PC-3 (cell line): ENCODE data around the gene FAH. TPM values are rescaled to one million over a fixed set of nuclear protein-coding genes. Genes with fewer than 3 reads are reported as not detected.

Experiments
- ATAC-seq: fragments of 200-7000 bp; cut with Tn5 transposase; 2 replicates; pipeline ENCODE4 v1.9.1; 2020; ENCODE audit warnings: mild to moderate bottlenecking, moderate library complexity
- BruUV-seq: library from RNA; stranded (reverse); fragments of 400-500 nt; replicated peaks from 2 replicates; lab custom pipeline; 2021; lab: Mats Ljungman, UMichigan
- CTCF ChIA-PET: fragments of 300-600 bp; sonication (Branson Sonifier 250); formaldehyde crosslinking; loops from one replicate; lab custom pipeline; 2022; ENCODE audit warnings: antibody characterized with exemption; lab: Charles Lee
- POLR2A ChIA-PET: fragments of 300-600 bp; sonication (Branson Sonifier 250); formaldehyde crosslinking; loops from one replicate; lab custom pipeline; 2022; ENCODE audit warnings: antibody characterized with exemption; ENCODE audit not compliant: unreplicated experiment; lab: Charles Lee
- DNase-seq: peaks from one replicate; pipeline ENCODE4 v3.0.0-alpha.2; 2015
- H2AFZ ChIP-seq: fragments of 300-600 bp; sonication (generic); 2 replicates; pipeline ENCODE4 v1.6.0; 2016; ENCODE audit warnings: antibody characterized with exemption, low read length
- H3F3A ChIP-seq: fragments of 300-600 bp; sonication (generic); one replicate; pipeline ENCODE4 v1.6.0; 2017; ENCODE audit warnings: antibody characterized with exemption, low read length, control low read depth, mild to moderate bottlenecking; ENCODE audit not compliant: unreplicated experiment
- H3K27ac ChIP-seq: fragments of 300-600 bp; sonication (generic); 2 replicates; pipeline ENCODE4 v1.5.1; 2016; ENCODE audit warnings: mild to moderate bottlenecking, low read length
- H3K27me3 ChIP-seq: fragments of 300-600 bp; sonication (generic); 2 replicates; pipeline ENCODE4 v1.6.1; 2016; ENCODE audit warnings: low read length, mixed read lengths
- H3K36me3 ChIP-seq: fragments of 300-600 bp; sonication (generic); 2 replicates; pipeline ENCODE4 v1.6.1; 2016; ENCODE audit warnings: low read depth, mixed run types, low read length, mixed read lengths
- H3K4me1 ChIP-seq: fragments of 300-600 bp; sonication (generic); 2 replicates; pipeline ENCODE4 v1.5.1; 2016; ENCODE audit warnings: low read length; ENCODE audit not compliant: insufficient read depth
- H3K4me2 ChIP-seq: fragments of 300-600 bp; sonication (generic); 2 replicates; pipeline ENCODE4 v1.6.0; 2016; ENCODE audit warnings: low read length
- H3K4me3 ChIP-seq: fragments of 300-600 bp; sonication (generic); 2 replicates; pipeline ENCODE4 v1.5.1; 2016; ENCODE audit warnings: mild to moderate bottlenecking, low read length, mixed read lengths
- H3K79me2 ChIP-seq: fragments of 300-600 bp; sonication (generic); 2 replicates; pipeline ENCODE4 v1.6.1; 2017; ENCODE audit warnings: low read length, mixed read lengths
- H3K9ac ChIP-seq: fragments of 300-600 bp; sonication (generic); 2 replicates; pipeline ENCODE4 v1.6.0; 2016; ENCODE audit warnings: mild to moderate bottlenecking, low read length
- H3K9me2 ChIP-seq: fragments of 300-600 bp; sonication (generic); replicated peaks from 2 replicates; pipeline ENCODE4 v1.6.1; 2016; ENCODE audit warnings: mixed run types, low read length, mixed read lengths
- H3K9me3 ChIP-seq: fragments of 300-600 bp; sonication (generic); 2 replicates; pipeline ENCODE4 v1.6.1; 2016; ENCODE audit warnings: low read length, mixed read lengths
- H4K20me1 ChIP-seq: fragments of 300-600 bp; sonication (generic); 2 replicates; pipeline ENCODE4 v1.6.1; 2016; ENCODE audit warnings: low read length, mixed read lengths
- EZH2 ChIP-seq: fragments of 300-600 bp; sonication (generic); IDR thresholded peaks from one replicate; pipeline ENCODE4 v1.6.1; 2017; ENCODE audit warnings: antibody characterized with exemption, mild to moderate bottlenecking, low read length; ENCODE audit not compliant: unreplicated experiment
- EZH2phosphoT487 ChIP-seq: fragments of 300-600 bp; sonication (generic); IDR thresholded peaks from 2 replicates; pipeline ENCODE4 v1.6.1; 2018; ENCODE audit warnings: mild to moderate bottlenecking, antibody characterized with exemption, low read length, borderline replicate concordance
- intact Hi-C: fragments of 100-400 bp; cut with micrococcal nuclease; formaldehyde crosslinking; loops from 2 replicates; pipeline ENCODE4 v1.9.0; 2023
- total RNA-seq: library from RNA; depleted of rRNA; stranded (reverse); fragments of >200 nt; gene quantifications from 2 replicates; pipeline ENCODE4 v1.2.3, GENCODE V29; 2014
- TF ChIP-seq, protein P1 (sequence below): fragments of 300-600 bp; sonication (generic); conservative IDR thresholded peaks from 2 replicates; pipeline ENCODE4 v1.5.1; 2017; ENCODE audit warnings: antibody characterized with exemption, low read depth, mild to moderate bottlenecking, low read length

FAH gene
- total RNA-seq, 1 experiment from 2014 or later = 55.4 TPM

DNA sequence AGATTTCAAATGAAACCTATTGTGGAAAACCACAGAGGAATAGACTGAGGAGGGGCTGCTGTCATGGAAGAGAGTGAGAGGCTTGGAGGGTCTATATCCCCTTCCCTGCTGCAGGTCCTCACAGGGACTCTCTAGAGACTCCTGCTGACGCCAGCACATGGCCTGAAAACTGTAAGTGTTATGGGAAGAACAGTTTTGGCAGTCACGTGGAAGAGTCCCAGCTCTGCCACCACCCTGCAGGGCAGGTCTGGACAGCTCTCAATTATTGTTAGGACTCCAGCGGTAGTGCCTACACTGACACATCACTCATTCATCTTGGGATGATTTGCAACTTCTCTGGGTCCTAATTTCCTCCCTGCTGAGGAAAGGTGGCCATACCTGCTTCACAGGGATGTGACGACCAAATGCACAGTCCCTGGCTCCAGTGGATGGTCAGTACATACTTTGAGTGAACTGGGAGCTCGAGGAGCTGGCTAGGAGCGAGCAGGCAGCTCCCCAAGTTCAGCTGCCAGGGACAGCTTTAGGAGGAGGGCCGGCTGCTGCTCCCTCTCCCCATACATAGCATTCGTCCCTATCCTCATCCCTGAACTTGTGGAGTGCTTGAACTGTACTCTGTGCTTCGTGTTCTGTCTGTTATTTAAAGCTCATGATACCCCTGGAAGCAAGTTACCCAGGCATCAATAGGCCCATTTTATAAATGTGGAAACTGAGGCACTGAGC lies 50.0 kb downstream of the FAH start:
- peaks cover 31% of the 10 kb centered on the region for H3K27me3 ChIP-seq
- H3K27ac ChIP-seq = no peak overlapping the region
- H3K9me3 ChIP-seq = no peaks in the 10 kb centered on the region
- no peaks in the 10 kb centered on the region for H3K9me2 ChIP-seq
- POLR2A ChIA-PET = no interaction called here
- H2AFZ ChIP-seq = no peak overlapping the region
- intact Hi-C loops = no loop called here
- CTCF ChIA-PET = no interaction called here
- no peak overlapping the region for H3K9ac ChIP-seq
- H3K4me2 ChIP-seq = no peak overlapping the region
- DNase-seq (peak; percentile 45), ATAC-seq (peak; percentile 31; the same call in 1 of the 2 replicates)
- no peak overlapping the region for H3K4me3 ChIP-seq
- H3K79me2 ChIP-seq = no peaks in the 10 kb centered on the region
- no peaks in the 10 kb centered on the region for H3K4me1 ChIP-seq
- H4K20me1 ChIP-seq = no peaks in the 10 kb centered on the region
- H3K36me3 ChIP-seq = no peaks in the 10 kb centered on the region
- no peaks in the 10 kb centered on the region for H3F3A ChIP-seq
- TF ChIP-seq EZH2phosphoT487 = no peak
- TF ChIP-seq, protein P1, sequence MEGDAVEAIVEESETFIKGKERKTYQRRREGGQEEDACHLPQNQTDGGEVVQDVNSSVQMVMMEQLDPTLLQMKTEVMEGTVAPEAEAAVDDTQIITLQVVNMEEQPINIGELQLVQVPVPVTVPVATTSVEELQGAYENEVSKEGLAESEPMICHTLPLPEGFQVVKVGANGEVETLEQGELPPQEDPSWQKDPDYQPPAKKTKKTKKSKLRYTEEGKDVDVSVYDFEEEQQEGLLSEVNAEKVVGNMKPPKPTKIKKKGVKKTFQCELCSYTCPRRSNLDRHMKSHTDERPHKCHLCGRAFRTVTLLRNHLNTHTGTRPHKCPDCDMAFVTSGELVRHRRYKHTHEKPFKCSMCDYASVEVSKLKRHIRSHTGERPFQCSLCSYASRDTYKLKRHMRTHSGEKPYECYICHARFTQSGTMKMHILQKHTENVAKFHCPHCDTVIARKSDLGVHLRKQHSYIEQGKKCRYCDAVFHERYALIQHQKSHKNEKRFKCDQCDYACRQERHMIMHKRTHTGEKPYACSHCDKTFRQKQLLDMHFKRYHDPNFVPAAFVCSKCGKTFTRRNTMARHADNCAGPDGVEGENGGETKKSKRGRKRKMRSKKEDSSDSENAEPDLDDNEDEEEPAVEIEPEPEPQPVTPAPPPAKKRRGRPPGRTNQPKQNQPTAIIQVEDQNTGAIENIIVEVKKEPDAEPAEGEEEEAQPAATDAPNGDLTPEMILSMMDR = no peak
- no peak for TF ChIP-seq EZH2
- BruUV-seq = no TSS peak

- Histone ChIP-seq H3K27me3 (peaks cover 34% of the 10 kb centered on the region), H3K9ac (no peak overlapping the region), H3K4me1 (no peaks in the 10 kb centered on the region), H3K27ac (no peak overlapping the region), H3F3A (no peaks in the 10 kb centered on the region), H3K36me3 (no peaks in the 10 kb centered on the region), H3K9me2 (no peaks in the 10 kb centered on the region), H3K79me2 (no peaks in the 10 kb centered on the region), H3K4me3 (no peak overlapping the region), H3K9me3 (no peaks in the 10 kb centered on the region), H3K4me2 (no peak overlapping the region), H2AFZ (no peak overlapping the region), H4K20me1 (no peaks in the 10 kb centered on the region)
- CTCF ChIA-PET = no interaction called here
- no peak for TF ChIP-seq EZH2
- TF ChIP-seq EZH2phosphoT487 = no peak
- TF ChIP-seq, protein P1 = no peak
- no TSS peak for BruUV-seq
- intact Hi-C loops = no loop called here
- POLR2A ChIA-PET = no interaction called here
- no peak for ATAC-seq
- DNase-seq = no peak
Measured at GRCh38 chr15:80203361-80203885, 50.6 kb downstream of the FAH start.

GRCh38 chr15:80204231-80204630 lies 51.4 kb downstream of the FAH start:
- CTCF ChIA-PET = no interaction called here
- H4K20me1 ChIP-seq = no peaks in the 10 kb centered on the region
- intact Hi-C loops = no loop called here
- no peak overlapping the region for H3K9ac ChIP-seq
- no peak for DNase-seq
- TF ChIP-seq EZH2 = no peak
- no peak for TF ChIP-seq EZH2phosphoT487
- TF ChIP-seq, protein P1 = no peak
- no peaks in the 10 kb centered on the region for H3F3A ChIP-seq
- no peaks in the 10 kb centered on the region for H3K4me1 ChIP-seq
- BruUV-seq = no TSS peak
- no peaks in the 10 kb centered on the region for H3K9me2 ChIP-seq
- no peak overlapping the region for H3K4me2 ChIP-seq
- H3K9me3 ChIP-seq = no peaks in the 10 kb centered on the region
- no peaks in the 10 kb centered on the region for H3K36me3 ChIP-seq
- POLR2A ChIA-PET = no interaction called here
- H2AFZ ChIP-seq = no peak overlapping the region
- H3K79me2 ChIP-seq = no peaks in the 10 kb centered on the region
- no peak for ATAC-seq
- no peak overlapping the region for H3K27ac ChIP-seq
- no peak overlapping the region for H3K4me3 ChIP-seq
- peaks cover 35% of the 10 kb centered on the region for H3K27me3 ChIP-seq
